Neural cell (in vitro differentiated cells): Measurements from ENCODE around the gene TENM3. TPM values are rescaled to one million over a fixed set of nuclear protein-coding genes. Genes with fewer than 3 reads are reported as not detected.

Experiments
- H2AFZ ChIP-seq: fragments of 200-600, 300-800 bp; sonication (generic), shearing (Covaris generic); 2 replicates; pipeline ENCODE4 v1.6.0; 2014; ENCODE audit warnings: low read depth, mild to moderate bottlenecking, antibody characterized with exemption, low read length, moderate library complexity
- H3F3A ChIP-seq: fragments of 200-600 bp; shearing (Covaris generic); 2 replicates; pipeline ENCODE4 v1.6.1; 2016; ENCODE audit warnings: mild to moderate bottlenecking, moderate library complexity, mixed read lengths, antibody characterized with exemption, low read length; ENCODE audit not compliant: insufficient read depth, poor library complexity, severe bottlenecking
- H3K27ac ChIP-seq: fragments of 200-600, 300-800 bp; sonication (generic), shearing (Covaris generic); 2 replicates; pipeline ENCODE4 v1.5.1; 2014; ENCODE audit warnings: mild to moderate bottlenecking, low read length, moderate library complexity
- H3K27me3 ChIP-seq: fragments of 300-800, 200-600 bp; sonication (generic), shearing (Covaris generic); 2 replicates; pipeline ENCODE4 v1.6.0; 2014; ENCODE audit warnings: mild to moderate bottlenecking, low read depth, low read length, moderate library complexity; ENCODE audit not compliant: insufficient read depth
- H3K36me3 ChIP-seq: fragments of 300-800, 200-600 bp; sonication (generic), shearing (Covaris generic); 2 replicates; pipeline ENCODE4 v1.5.1; 2014; ENCODE audit warnings: mild to moderate bottlenecking, antibody characterized with exemption, low read length, moderate library complexity; ENCODE audit not compliant: insufficient read depth
- H3K4me2 ChIP-seq: fragments of 300-800, 200-600 bp; sonication (generic), shearing (Covaris generic); 2 replicates; pipeline ENCODE4 v1.6.0; 2014; ENCODE audit warnings: mild to moderate bottlenecking, low read length
- H3K4me3 ChIP-seq: fragments of 300-800, 200-600 bp; sonication (generic), shearing (Covaris generic); 2 replicates; pipeline ENCODE4 v1.5.1; 2014; ENCODE audit warnings: mild to moderate bottlenecking, low read length, moderate library complexity
- H3K79me2 ChIP-seq: fragments of 200-600 bp; shearing (Covaris generic); replicated peaks from 2 replicates; pipeline ENCODE4 v1.6.0; 2014; ENCODE audit warnings: mild to moderate bottlenecking, low read length, moderate library complexity; ENCODE audit not compliant: insufficient read depth
- H3K9ac ChIP-seq: fragments of 300-800, 200-600 bp; sonication (generic), shearing (Covaris generic); 2 replicates; pipeline ENCODE4 v1.6.1; 2016; ENCODE audit warnings: mild to moderate bottlenecking, low read length, mixed read lengths
- H3K9me2 ChIP-seq: fragments of 200-600 bp; shearing (Covaris generic); 2 replicates; pipeline ENCODE4 v1.6.1; 2016; ENCODE audit warnings: mild to moderate bottlenecking, low read length, mixed read lengths; ENCODE audit not compliant: insufficient read depth
- H3K9me3 ChIP-seq: fragments of 200-600, 300-800 bp; sonication (generic), shearing (Covaris generic); 2 replicates; pipeline ENCODE4 v1.6.1; 2016; ENCODE audit warnings: mild to moderate bottlenecking, mixed run types, low read length, moderate library complexity, mixed read lengths
- H4K20me1 ChIP-seq: fragments of 200-600 bp; shearing (Covaris generic); 2 replicates; pipeline ENCODE4 v1.6.1; 2016; ENCODE audit warnings: mild to moderate bottlenecking, mixed run types; ENCODE audit not compliant: insufficient read depth
- EP300 ChIP-seq: fragments of 450-650 bp; conservative IDR thresholded peaks from 2 replicates; pipeline ENCODE4 v1.6.1; 2014; ENCODE audit warnings: antibody characterized with exemption, mild to moderate bottlenecking, moderate library complexity; ENCODE audit not compliant: poor library complexity, severe bottlenecking
- EZH2 ChIP-seq: fragments of 200-600, 300-800 bp; shearing (Covaris generic), sonication (generic); IDR thresholded peaks from 2 replicates; pipeline ENCODE4 v1.6.1; 2014; ENCODE audit warnings: antibody characterized with exemption, low read length, borderline replicate concordance, mild to moderate bottlenecking; ENCODE audit not compliant: insufficient read depth, poor library complexity, severe bottlenecking
- MXI1 ChIP-seq: fragments of 450-650 bp; conservative IDR thresholded peaks from 2 replicates; pipeline ENCODE4 v1.6.1; 2014; ENCODE audit warnings: antibody characterized with exemption, mild to moderate bottlenecking; ENCODE audit not compliant: poor library complexity, severe bottlenecking
- POLR2AphosphoS5 ChIP-seq: IDR thresholded peaks from 2 replicates; pipeline ENCODE4 v1.6.1; 2012
- RAD21 ChIP-seq: fragments of 450-650 bp; conservative IDR thresholded peaks from 2 replicates; pipeline ENCODE4 v1.6.1; 2014; ENCODE audit warnings: antibody characterized with exemption, mild to moderate bottlenecking, moderate library complexity
- SMC3 ChIP-seq: fragments of 450-650 bp; conservative IDR thresholded peaks from 2 replicates; pipeline ENCODE4 v1.6.1; 2014; ENCODE audit warnings: antibody characterized with exemption, mild to moderate bottlenecking, moderate library complexity; ENCODE audit not compliant: poor library complexity
- TAF1 ChIP-seq: IDR thresholded peaks from 2 replicates; pipeline ENCODE4 v1.6.1; 2012; ENCODE audit warnings: low read depth
- polyA plus RNA-seq: library from polyadenylated mRNA; depleted of rRNA; stranded (reverse); fragments of >200 nt; gene quantifications from 2 replicates; pipeline ENCODE4 v1.2.3, GENCODE V29; 2014
- TF ChIP-seq, protein P1 (sequence below): IDR thresholded peaks from 2 replicates; pipeline ENCODE4 v1.6.1; 2012; ENCODE audit warnings: borderline replicate concordance
- TF ChIP-seq, protein P2 (sequence below): fragments of 450-650 bp; IDR thresholded peaks from 2 replicates; pipeline ENCODE4 v1.5.1; 2014; ENCODE audit warnings: antibody characterized with exemption, mild to moderate bottlenecking, moderate library complexity; ENCODE audit not compliant: poor library complexity, severe bottlenecking

TENM3 gene
- polyA plus RNA-seq, 1 donor from 2014 or later: 7.3 TPM

DNA sequence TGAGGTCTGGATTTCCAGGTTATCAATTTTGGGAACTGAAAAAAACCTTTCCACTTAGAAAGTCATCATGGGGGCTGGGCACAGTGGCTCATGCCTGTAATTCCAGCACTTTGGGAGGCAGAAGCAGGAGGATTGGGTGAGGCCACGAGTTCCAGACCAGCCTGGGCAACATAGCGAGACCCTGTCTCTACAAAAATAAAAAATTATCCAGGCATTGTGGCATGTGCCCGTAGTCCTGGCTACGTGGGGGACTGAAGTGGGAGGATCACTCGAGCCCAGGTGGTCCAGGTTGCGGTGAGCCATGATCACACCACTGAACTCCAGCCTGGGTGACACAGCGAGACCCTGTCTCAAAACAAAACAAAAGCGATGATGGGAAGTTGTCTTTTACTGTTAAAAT is 7.9 kb downstream of the TENM3 start:
- H3K9ac ChIP-seq: no peak overlapping the region
- H3F3A ChIP-seq: no peaks in the 10 kb centered on the region
- no peak overlapping the region for H3K4me3 ChIP-seq
- H3K9me2 ChIP-seq: no peaks in the 10 kb centered on the region
- H3K27ac ChIP-seq: no peak overlapping the region
- no peaks in the 10 kb centered on the region for H4K20me1 ChIP-seq
- no peaks in the 10 kb centered on the region for H3K36me3 ChIP-seq
- no peaks in the 10 kb centered on the region for H3K9me3 ChIP-seq
- no peaks in the 10 kb centered on the region for H3K79me2 ChIP-seq
- H2AFZ ChIP-seq: no peak overlapping the region
- H3K27me3 ChIP-seq: no peaks in the 10 kb centered on the region
- TF ChIP-seq POLR2AphosphoS5 (no peak), RAD21 (no peak), SMC3 (no peak), MXI1 (no peak), EP300 (no peak), TAF1 (no peak), EZH2 (no peak)
- TF ChIP-seq, protein P1, sequence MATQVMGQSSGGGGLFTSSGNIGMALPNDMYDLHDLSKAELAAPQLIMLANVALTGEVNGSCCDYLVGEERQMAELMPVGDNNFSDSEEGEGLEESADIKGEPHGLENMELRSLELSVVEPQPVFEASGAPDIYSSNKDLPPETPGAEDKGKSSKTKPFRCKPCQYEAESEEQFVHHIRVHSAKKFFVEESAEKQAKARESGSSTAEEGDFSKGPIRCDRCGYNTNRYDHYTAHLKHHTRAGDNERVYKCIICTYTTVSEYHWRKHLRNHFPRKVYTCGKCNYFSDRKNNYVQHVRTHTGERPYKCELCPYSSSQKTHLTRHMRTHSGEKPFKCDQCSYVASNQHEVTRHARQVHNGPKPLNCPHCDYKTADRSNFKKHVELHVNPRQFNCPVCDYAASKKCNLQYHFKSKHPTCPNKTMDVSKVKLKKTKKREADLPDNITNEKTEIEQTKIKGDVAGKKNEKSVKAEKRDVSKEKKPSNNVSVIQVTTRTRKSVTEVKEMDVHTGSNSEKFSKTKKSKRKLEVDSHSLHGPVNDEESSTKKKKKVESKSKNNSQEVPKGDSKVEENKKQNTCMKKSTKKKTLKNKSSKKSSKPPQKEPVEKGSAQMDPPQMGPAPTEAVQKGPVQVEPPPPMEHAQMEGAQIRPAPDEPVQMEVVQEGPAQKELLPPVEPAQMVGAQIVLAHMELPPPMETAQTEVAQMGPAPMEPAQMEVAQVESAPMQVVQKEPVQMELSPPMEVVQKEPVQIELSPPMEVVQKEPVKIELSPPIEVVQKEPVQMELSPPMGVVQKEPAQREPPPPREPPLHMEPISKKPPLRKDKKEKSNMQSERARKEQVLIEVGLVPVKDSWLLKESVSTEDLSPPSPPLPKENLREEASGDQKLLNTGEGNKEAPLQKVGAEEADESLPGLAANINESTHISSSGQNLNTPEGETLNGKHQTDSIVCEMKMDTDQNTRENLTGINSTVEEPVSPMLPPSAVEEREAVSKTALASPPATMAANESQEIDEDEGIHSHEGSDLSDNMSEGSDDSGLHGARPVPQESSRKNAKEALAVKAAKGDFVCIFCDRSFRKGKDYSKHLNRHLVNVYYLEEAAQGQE: no peak
- TF ChIP-seq, protein P2, sequence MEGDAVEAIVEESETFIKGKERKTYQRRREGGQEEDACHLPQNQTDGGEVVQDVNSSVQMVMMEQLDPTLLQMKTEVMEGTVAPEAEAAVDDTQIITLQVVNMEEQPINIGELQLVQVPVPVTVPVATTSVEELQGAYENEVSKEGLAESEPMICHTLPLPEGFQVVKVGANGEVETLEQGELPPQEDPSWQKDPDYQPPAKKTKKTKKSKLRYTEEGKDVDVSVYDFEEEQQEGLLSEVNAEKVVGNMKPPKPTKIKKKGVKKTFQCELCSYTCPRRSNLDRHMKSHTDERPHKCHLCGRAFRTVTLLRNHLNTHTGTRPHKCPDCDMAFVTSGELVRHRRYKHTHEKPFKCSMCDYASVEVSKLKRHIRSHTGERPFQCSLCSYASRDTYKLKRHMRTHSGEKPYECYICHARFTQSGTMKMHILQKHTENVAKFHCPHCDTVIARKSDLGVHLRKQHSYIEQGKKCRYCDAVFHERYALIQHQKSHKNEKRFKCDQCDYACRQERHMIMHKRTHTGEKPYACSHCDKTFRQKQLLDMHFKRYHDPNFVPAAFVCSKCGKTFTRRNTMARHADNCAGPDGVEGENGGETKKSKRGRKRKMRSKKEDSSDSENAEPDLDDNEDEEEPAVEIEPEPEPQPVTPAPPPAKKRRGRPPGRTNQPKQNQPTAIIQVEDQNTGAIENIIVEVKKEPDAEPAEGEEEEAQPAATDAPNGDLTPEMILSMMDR: no peak
- no peak overlapping the region for H3K4me2 ChIP-seq

DNA sequence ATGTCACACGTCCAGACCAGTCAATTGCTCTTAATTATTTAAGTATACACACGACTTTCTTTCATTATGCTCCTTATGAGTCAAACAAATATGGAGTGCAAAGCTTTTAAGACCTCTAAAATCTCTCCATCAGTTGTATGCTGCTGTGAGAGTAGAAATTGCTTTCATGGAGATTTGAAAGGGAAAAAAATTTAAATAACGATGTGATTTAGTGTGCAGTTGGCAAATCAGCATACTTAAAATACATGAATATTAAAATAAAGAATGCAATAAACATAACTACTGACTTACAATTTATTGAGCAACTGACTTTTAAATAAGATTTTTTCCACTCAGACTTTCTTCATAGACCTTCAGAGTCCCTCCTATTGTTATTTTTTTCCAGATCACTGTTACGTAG is 9.0 kb downstream of the TENM3 start:
- H2AFZ ChIP-seq: no peak overlapping the region
- H3K9me3 ChIP-seq: no peaks in the 10 kb centered on the region
- TF ChIP-seq, protein P1: no peak
- TF ChIP-seq, protein P2: no peak
- no peak for TF ChIP-seq RAD21
- no peak for TF ChIP-seq TAF1
- TF ChIP-seq EZH2: no peak
- TF ChIP-seq EP300: no peak
- no peak for TF ChIP-seq SMC3
- TF ChIP-seq POLR2AphosphoS5: no peak
- H3K9me2 ChIP-seq: no peaks in the 10 kb centered on the region
- H3K4me2 ChIP-seq: no peak overlapping the region
- no peak overlapping the region for H3K4me3 ChIP-seq
- H3K36me3 ChIP-seq: no peaks in the 10 kb centered on the region
- H3F3A ChIP-seq: no peaks in the 10 kb centered on the region
- H3K9ac ChIP-seq: no peak overlapping the region
- no peaks in the 10 kb centered on the region for H4K20me1 ChIP-seq
- no peaks in the 10 kb centered on the region for H3K27me3 ChIP-seq
- H3K27ac ChIP-seq: no peak overlapping the region
- no peaks in the 10 kb centered on the region for H3K79me2 ChIP-seq
